ENCODE measurements around the gene ANKRD17. TPM values are rescaled to one million over a fixed set of nuclear protein-coding genes. Genes with fewer than 3 reads are reported as not detected.

The ANKRD17 gene
- total RNA-seq, 1 experiment from 2014 or later, result 71.0 TPM

DNA sequence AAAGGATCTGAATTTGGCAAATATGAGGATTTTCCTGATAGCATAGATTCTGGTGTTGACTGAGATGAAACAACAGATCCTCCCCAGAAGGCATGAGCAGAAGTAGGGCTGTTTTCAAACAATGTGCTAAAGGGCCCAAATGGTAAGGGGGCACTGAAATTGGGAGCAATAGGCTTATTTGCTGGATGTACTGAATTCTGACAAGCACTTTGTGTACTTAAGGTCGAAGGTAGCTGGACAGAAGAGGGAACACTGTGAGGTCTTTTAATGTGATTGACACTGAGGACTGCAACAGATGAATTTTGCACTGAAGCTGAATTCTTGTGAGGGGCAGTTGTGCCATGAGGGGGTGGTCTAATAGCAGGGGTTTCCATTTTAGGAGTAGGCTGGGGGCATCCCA, 167.9 kb downstream of the ANKRD17 start:
- H3K9me2 ChIP-seq (replicated peaks; ENCODE audit: insufficient read depth, low read length), result no peaks in the 10 kb centered on the region
- H3K36me3 ChIP-seq (ENCODE audit: insufficient read depth, low read length), result peaks cover 38% of the 10 kb centered on the region

DNA sequence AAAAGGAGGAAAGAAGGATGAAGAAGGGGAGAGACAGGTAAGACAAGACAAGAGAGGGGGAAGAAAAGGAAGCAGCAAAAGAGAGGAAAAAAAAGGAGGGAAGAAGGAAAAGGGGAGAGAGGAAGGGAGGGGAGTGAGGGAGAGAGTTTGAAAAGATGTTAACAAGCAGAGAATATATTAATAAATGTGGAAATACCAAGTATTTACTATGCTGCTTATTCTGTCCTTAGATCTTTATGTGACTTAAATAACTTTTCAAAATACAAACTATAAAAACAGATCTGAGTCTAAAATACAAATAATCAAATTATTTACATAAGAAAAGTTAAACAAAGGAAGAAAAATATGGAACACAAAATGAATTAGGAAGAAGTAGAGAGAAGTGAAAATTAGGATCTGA, 170.7 kb downstream of the ANKRD17 start:
- peaks cover 50% of the 10 kb centered on the region for H3K36me3 ChIP-seq (ENCODE audit: insufficient read depth, low read length)
- no peak overlapping the region for H3K4me2 ChIP-seq (ENCODE audit: low read depth, low read length, poor library complexity, severe bottlenecking)
- H2AFZ ChIP-seq (ENCODE audit: low read length), result no peak overlapping the region
- H3K9me2 ChIP-seq (replicated peaks; ENCODE audit: insufficient read depth, low read length), result no peaks in the 10 kb centered on the region
- no peaks in the 10 kb centered on the region for H3K9me3 ChIP-seq (ENCODE audit: low read length)
- no peaks in the 10 kb centered on the region for H3K27me3 ChIP-seq (ENCODE audit: low read length)
- no peak for DNase-seq
- no peak overlapping the region for H3K27ac ChIP-seq (ENCODE audit: low read length)
- H3K4me1 ChIP-seq (ENCODE audit: low read length), result no peaks in the 10 kb centered on the region; the same call in 1 of the 2 replicates
- H3K9ac ChIP-seq (ENCODE audit: low read length), result no peak overlapping the region
- peaks cover 75% of the 10 kb centered on the region for H3K79me2 ChIP-seq (ENCODE audit: low read length)
- no peaks in the 10 kb centered on the region for H4K20me1 ChIP-seq (ENCODE audit: insufficient read depth, low read depth, low read length)
- H3K4me3 ChIP-seq (ENCODE audit: low read length), result no peak overlapping the region

More for the DNA sequence above, 167.9 kb downstream of the ANKRD17 start:
- no peak overlapping the region for H3K4me3 ChIP-seq (ENCODE audit: low read length)
- no peak for DNase-seq
- no peak overlapping the region for H3K9ac ChIP-seq (ENCODE audit: low read length)
- peaks cover 67% of the 10 kb centered on the region for H3K79me2 ChIP-seq (ENCODE audit: low read length)
- H3K9me3 ChIP-seq (ENCODE audit: low read length), result no peaks in the 10 kb centered on the region
- H3K4me2 ChIP-seq (ENCODE audit: low read depth, low read length, poor library complexity, severe bottlenecking), result no peak overlapping the region
- H4K20me1 ChIP-seq (ENCODE audit: insufficient read depth, low read depth, low read length), result no peaks in the 10 kb centered on the region
- no peaks in the 10 kb centered on the region; the same call in 1 of the 2 replicates for H3K4me1 ChIP-seq (ENCODE audit: low read length)
- no peaks in the 10 kb centered on the region for H3K27me3 ChIP-seq (ENCODE audit: low read length)
- H2AFZ ChIP-seq (ENCODE audit: low read length), result no peak overlapping the region
- no peak overlapping the region for H3K27ac ChIP-seq (ENCODE audit: low read length)

DNA sequence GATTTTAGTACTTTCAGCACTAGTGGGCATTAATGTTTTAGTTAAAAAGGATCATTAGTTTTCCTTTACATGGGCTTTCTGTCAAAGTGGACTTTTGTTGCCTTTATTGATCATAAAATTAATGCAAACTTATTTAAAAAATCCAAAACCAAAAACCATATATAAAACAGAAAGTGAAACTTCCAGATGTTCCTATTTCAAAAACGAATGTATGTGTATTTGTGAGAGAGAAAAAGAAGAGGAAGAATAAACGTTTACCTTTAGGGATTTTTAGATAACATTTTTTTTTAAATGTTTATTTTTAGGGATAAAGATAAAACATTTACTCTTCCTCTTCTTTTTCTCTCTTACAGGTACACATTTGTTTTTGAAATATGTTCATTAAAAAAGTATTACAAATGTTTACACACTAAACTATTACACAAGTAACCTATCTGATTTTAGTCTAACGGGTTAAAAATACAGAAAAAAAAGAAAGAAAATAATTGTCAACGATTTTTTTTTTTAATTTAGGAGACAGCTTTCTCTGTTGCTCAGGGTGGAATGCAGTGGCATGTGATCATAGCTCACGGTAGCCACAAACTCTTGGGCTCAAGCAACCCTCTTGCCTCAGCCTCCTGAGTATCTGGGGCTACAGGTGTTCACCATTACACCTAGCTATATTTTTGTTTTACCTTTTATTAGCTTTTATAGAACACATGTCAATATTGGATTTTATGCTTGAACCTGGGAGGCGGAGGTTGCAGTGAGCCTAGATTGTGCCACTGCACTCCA, 172.3 kb downstream of the ANKRD17 start:
- Histone ChIP-seq H3K4me3 (ENCODE audit: low read length) (no peak overlapping the region), H3K27me3 (ENCODE audit: low read length) (no peaks in the 10 kb centered on the region), H3K9ac (ENCODE audit: low read length) (no peak overlapping the region), H2AFZ (ENCODE audit: low read length) (no peak overlapping the region), H3K4me2 (ENCODE audit: low read depth, low read length, poor library complexity, severe bottlenecking) (no peak overlapping the region), H3K9me2 (replicated peaks; ENCODE audit: insufficient read depth, low read length) (no peaks in the 10 kb centered on the region), H3K27ac (ENCODE audit: low read length) (peak overlapping the region; percentile 9; the same call in 1 of the 2 replicates), H4K20me1 (ENCODE audit: insufficient read depth, low read depth, low read length) (no peaks in the 10 kb centered on the region), H3K9me3 (ENCODE audit: low read length) (no peaks in the 10 kb centered on the region), H3K4me1 (ENCODE audit: low read length) (no peaks in the 10 kb centered on the region; the same call in 1 of the 2 replicates), H3K79me2 (ENCODE audit: low read length) (peaks cover 69% of the 10 kb centered on the region), H3K36me3 (ENCODE audit: insufficient read depth, low read length) (peaks cover 35% of the 10 kb centered on the region)
- DNase-seq, result no peak

DNA sequence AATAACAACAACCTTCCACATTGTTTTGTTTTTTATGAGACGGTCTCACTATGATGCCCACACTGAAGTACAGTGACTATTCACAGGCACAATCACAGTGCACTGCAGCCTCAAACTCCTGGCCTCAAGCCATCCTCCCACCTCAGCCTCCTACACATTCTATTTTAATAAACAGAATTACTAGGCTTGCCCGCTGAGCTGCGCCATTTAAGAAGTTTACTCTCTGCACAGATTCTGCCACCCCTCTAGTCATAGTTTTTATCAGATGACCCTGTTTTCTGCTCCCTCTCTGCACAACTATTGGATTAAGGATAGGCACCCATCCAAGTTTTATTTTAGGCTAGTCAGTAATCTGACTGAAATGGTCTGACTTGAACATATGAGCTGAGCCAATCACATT, 177.8 kb downstream of the ANKRD17 start:
- Histone ChIP-seq H3K36me3 (ENCODE audit: insufficient read depth, low read length) (peaks cover 55% of the 10 kb centered on the region; the same call in 1 of the 2 replicates), H3K4me2 (ENCODE audit: low read depth, low read length, poor library complexity, severe bottlenecking) (no peak overlapping the region), H3K9me3 (ENCODE audit: low read length) (no peaks in the 10 kb centered on the region), H3K27ac (ENCODE audit: low read length) (no peak overlapping the region), H3K4me1 (ENCODE audit: low read length) (no peaks in the 10 kb centered on the region), H3K9me2 (replicated peaks; ENCODE audit: insufficient read depth, low read length) (no peaks in the 10 kb centered on the region), H3K79me2 (ENCODE audit: low read length) (peaks cover 40% of the 10 kb centered on the region), H3K4me3 (ENCODE audit: low read length) (no peak overlapping the region), H3K9ac (ENCODE audit: low read length) (no peak overlapping the region), H4K20me1 (ENCODE audit: insufficient read depth, low read depth, low read length) (no peaks in the 10 kb centered on the region), H2AFZ (ENCODE audit: low read length) (no peak overlapping the region), H3K27me3 (ENCODE audit: low read length) (no peaks in the 10 kb centered on the region)
- DNase-seq, result no peak

DNA sequence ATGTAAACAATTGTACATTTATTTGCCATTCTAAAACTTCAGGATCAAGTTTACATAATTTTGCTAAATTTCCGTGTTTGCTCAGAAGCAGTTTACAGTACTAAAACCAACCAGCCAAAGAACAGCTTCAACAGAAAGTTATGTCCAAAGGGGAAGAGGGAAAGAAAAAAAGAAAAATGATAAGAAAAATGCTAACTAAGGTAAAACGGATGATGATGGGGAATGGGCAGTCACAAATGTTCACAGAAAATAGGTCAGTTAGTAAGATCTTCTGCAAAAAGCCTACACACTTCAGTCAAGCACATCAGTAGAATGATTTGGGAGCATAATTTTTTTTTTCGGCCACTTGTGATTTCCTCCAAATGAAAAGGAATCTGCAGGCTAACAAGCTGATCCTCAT, 182.8 kb downstream of the ANKRD17 start:
- Histone ChIP-seq H4K20me1 (ENCODE audit: insufficient read depth, low read depth, low read length) (no peaks in the 10 kb centered on the region), H3K36me3 (ENCODE audit: insufficient read depth, low read length) (peaks cover 50% of the 10 kb centered on the region; the same call in 1 of the 2 replicates), H3K27ac (ENCODE audit: low read length) (no peak overlapping the region), H3K4me2 (ENCODE audit: low read depth, low read length, poor library complexity, severe bottlenecking) (no peak overlapping the region), H3K9ac (ENCODE audit: low read length) (no peak overlapping the region), H2AFZ (ENCODE audit: low read length) (no peak overlapping the region), H3K79me2 (ENCODE audit: low read length) (peaks cover 15% of the 10 kb centered on the region), H3K4me1 (ENCODE audit: low read length) (peaks cover 9% of the 10 kb centered on the region), H3K27me3 (ENCODE audit: low read length) (no peaks in the 10 kb centered on the region), H3K4me3 (ENCODE audit: low read length) (no peak overlapping the region), H3K9me3 (ENCODE audit: low read length) (no peaks in the 10 kb centered on the region), H3K9me2 (replicated peaks; ENCODE audit: insufficient read depth, low read length) (no peaks in the 10 kb centered on the region)
- DNase-seq, result no peak

DNA sequence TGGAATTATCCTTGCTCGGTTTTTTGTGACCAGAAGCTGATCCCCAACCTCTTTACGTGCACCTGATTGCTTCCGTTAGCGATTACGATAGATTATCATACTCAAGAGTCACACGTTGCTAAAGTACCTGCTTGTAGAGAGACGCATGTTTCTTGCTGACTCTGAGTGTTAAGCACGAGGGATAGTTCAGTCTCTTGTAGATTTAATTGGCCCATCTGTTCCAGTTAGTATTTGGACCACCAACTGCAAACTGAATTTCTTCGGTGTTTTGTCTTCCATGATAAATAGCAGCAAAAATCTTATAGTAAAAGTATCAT, 188.6 kb downstream of the ANKRD17 start:
- Histone ChIP-seq H3K4me3 (ENCODE audit: low read length) (peak overlapping the region; percentile 84), H3K9ac (ENCODE audit: low read length) (peak overlapping the region; percentile 95), H3K79me2 (ENCODE audit: low read length) (peaks cover 39% of the 10 kb centered on the region), H3K27ac (ENCODE audit: low read length) (peak overlapping the region; percentile 79), H3K4me2 (ENCODE audit: low read depth, low read length, poor library complexity, severe bottlenecking) (peak overlapping the region; percentile 95), H4K20me1 (ENCODE audit: insufficient read depth, low read depth, low read length) (no peaks in the 10 kb centered on the region), H3K4me1 (ENCODE audit: low read length) (peaks cover 40% of the 10 kb centered on the region), H3K9me2 (replicated peaks; ENCODE audit: insufficient read depth, low read length) (no peaks in the 10 kb centered on the region), H3K9me3 (ENCODE audit: low read length) (no peaks in the 10 kb centered on the region), H3K27me3 (ENCODE audit: low read length) (no peaks in the 10 kb centered on the region), H3K36me3 (ENCODE audit: insufficient read depth, low read length) (peaks cover 28% of the 10 kb centered on the region), H2AFZ (ENCODE audit: low read length) (no peak overlapping the region)
- no peak for DNase-seq

DNA sequence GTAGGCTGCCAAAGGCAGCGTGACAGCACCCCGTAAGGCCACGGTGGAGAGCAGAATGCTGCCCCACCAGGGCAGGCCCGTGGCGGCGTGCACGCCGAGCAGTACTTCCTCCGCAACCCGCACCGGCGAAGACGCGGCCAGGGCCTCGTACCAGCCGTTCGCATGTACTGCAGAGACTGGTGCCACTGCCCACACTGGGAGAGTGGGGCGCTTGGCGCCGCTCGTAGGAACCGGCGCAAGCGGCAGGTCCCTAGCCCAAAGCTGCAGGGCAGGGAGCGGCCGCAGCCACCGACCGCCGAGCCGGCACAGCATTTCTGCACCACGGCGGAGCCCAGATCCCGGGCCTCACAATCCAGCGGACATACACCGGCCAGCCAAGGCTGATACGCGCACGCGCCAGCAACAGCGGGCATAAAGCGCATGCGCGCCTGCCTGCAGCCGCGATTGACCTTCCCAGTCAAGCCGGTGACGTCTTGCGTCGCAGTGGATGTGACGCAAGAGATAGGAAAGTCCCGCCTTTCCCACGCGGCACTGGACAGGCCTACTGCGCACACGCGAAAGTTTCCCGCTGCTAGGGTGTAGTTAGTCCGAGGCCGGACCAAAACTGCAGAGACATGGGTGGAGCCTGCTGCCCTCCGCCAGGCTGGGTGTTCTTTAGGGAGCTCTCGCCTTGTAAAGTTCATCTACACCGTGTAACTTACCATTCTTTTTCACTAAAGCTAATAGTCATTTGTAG, 189.1 kb downstream of the ANKRD17 start, which contains the start of gene COX18:
Gene COX18, minus strand, starts transcription at position 379 of the 736 bp plus-strand sequence. Its CDS starts 67 bp downstream, at position 312.
- peak; percentile 99 for DNase-seq
- Histone ChIP-seq H2AFZ (ENCODE audit: low read length) (peak within 1 kb of the TSS; percentile 62), H3K9ac (ENCODE audit: low read length) (peak within 1 kb of the TSS; percentile 95), H3K9me3 (ENCODE audit: low read length) (no peaks in the 10 kb centered on the region), H3K27ac (ENCODE audit: low read length) (peak within 1 kb of the TSS; percentile 89), H3K79me2 (ENCODE audit: low read length) (peaks cover 42% of the 10 kb centered on the region), H3K9me2 (replicated peaks; ENCODE audit: insufficient read depth, low read length) (no peaks in the 10 kb centered on the region), H3K4me3 (ENCODE audit: low read length) (peak within 1 kb of the TSS; percentile 84), H3K36me3 (ENCODE audit: insufficient read depth, low read length) (peaks cover 27% of the 10 kb centered on the region), H3K4me1 (ENCODE audit: low read length) (peaks cover 40% of the 10 kb centered on the region), H3K4me2 (ENCODE audit: low read depth, low read length, poor library complexity, severe bottlenecking) (peak within 1 kb of the TSS; percentile 95), H4K20me1 (ENCODE audit: insufficient read depth, low read depth, low read length) (no peaks in the 10 kb centered on the region), H3K27me3 (ENCODE audit: low read length) (no peaks in the 10 kb centered on the region)
